Activated naive CD8-positive, alpha-beta T cell treated with anti-CD3 and anti-CD28 coated beads, Interleukin-2, amount 10 ng/mL, durations not matched to agents 7 days and 5 days (primary cell): ENCODE measurements around the gene CCDC185. TPM values are rescaled to one million over a fixed set of nuclear protein-coding genes. Genes with fewer than 3 reads are reported as not detected.

Experiments
- ATAC-seq: fragments of 150-1000 bp; cut with Tn5 transposase; one replicate; pipeline ENCODE4 v1.10.0; 2021; ENCODE audit warnings: low read depth, moderate library complexity
- POLR2A ChIA-PET: fragments of 350-600 bp; sonication (Branson Sonifier 250); formaldehyde crosslinking; loops from one replicate; lab custom pipeline; 2021; ENCODE audit warnings: antibody characterized with exemption; lab: Charles Lee
- DNase-seq: peaks from one replicate; pipeline ENCODE4 v3.0.0; 2021
- H3K27ac Mint-ChIP-seq: one replicate; pipeline ENCODE4 v1.8.0; 2022; ENCODE audit warnings: mild to moderate bottlenecking, mixed read lengths
- H3K27me3 Mint-ChIP-seq: one replicate; pipeline ENCODE4 v1.8.0; 2022; ENCODE audit warnings: mild to moderate bottlenecking, moderate library complexity, mixed read lengths
- H3K36me3 Mint-ChIP-seq: one replicate; pipeline ENCODE4 v1.8.0; 2021; ENCODE audit warnings: mild to moderate bottlenecking, mixed read lengths
- H3K4me1 Mint-ChIP-seq: one replicate; pipeline ENCODE4 v1.8.0; 2021; ENCODE audit warnings: mixed read lengths
- H3K4me3 Mint-ChIP-seq: one replicate; pipeline ENCODE4 v1.8.0; 2022; ENCODE audit warnings: mild to moderate bottlenecking, moderate library complexity, mixed read lengths
- H3K9me3 Mint-ChIP-seq: one replicate; pipeline ENCODE4 v1.8.0; 2021; ENCODE audit warnings: mixed read lengths
- total RNA-seq, 2 experiments: library from RNA; stranded (reverse); gene quantifications; one replicate each; pipeline ENCODE4 v1.2.3, GENCODE V29; 2021

Gene CCDC185
- not detected for total RNA-seq

- no peak within 1 kb of the TSS for H3K27ac Mint-ChIP-seq
- H3K4me3 Mint-ChIP-seq, result no peak within 1 kb of the TSS
- H3K36me3 Mint-ChIP-seq, result no peaks in the 10 kb centered on the region
- ATAC-seq (no peak), DNase-seq (no peak)
- H3K9me3 Mint-ChIP-seq, result peaks cover 2% of the 10 kb centered on the region
- POLR2A ChIA-PET, result no interaction called here
- H3K27me3 Mint-ChIP-seq, result peaks cover 22% of the 10 kb centered on the region
- H3K4me1 Mint-ChIP-seq, result no peaks in the 10 kb centered on the region
Observed at GRCh38 chr1:223393275-223394214, at the start of gene CCDC185. TSS of gene CCDC185 (plus strand) at chr1:223393415. CDS start at chr1:223393476, 61 bp downstream.

GRCh38 chr1:223343692-223344091 is 49.5 kb upstream of the CCDC185 start:
- DNase-seq (no peak), ATAC-seq (no peak)
- no peaks in the 10 kb centered on the region for H3K9me3 Mint-ChIP-seq
- peaks cover 2% of the 10 kb centered on the region for H3K27me3 Mint-ChIP-seq
- H3K27ac Mint-ChIP-seq, result no peak overlapping the region
- no peak overlapping the region for H3K4me3 Mint-ChIP-seq
- H3K4me1 Mint-ChIP-seq, result no peaks in the 10 kb centered on the region
- no peaks in the 10 kb centered on the region for H3K36me3 Mint-ChIP-seq
- POLR2A ChIA-PET, result no interaction called here

GRCh38 chr1:223344491-223344890 is 48.7 kb upstream of the CCDC185 start:
- no peak overlapping the region for H3K4me3 Mint-ChIP-seq
- no peaks in the 10 kb centered on the region for H3K9me3 Mint-ChIP-seq

GRCh38 chr1:223345720-223346119 is 47.5 kb upstream of the CCDC185 start:
- no peak overlapping the region for H3K27ac Mint-ChIP-seq
- DNase-seq, result no peak
- H3K9me3 Mint-ChIP-seq, result no peaks in the 10 kb centered on the region
- H3K36me3 Mint-ChIP-seq, result no peaks in the 10 kb centered on the region
- no peaks in the 10 kb centered on the region for H3K4me1 Mint-ChIP-seq
- H3K27me3 Mint-ChIP-seq, result peaks cover 2% of the 10 kb centered on the region
- POLR2A ChIA-PET, result no interaction called here
- ATAC-seq, result no peak
- no peak overlapping the region for H3K4me3 Mint-ChIP-seq

More at GRCh38 chr1:223344491-223344890, 48.7 kb upstream of the CCDC185 start:
- H3K36me3 Mint-ChIP-seq, result no peaks in the 10 kb centered on the region
- POLR2A ChIA-PET, result no interaction called here
- no peak overlapping the region for H3K27ac Mint-ChIP-seq
- no peak for DNase-seq
- H3K4me1 Mint-ChIP-seq, result no peaks in the 10 kb centered on the region
- peaks cover 2% of the 10 kb centered on the region for H3K27me3 Mint-ChIP-seq
- no peak for ATAC-seq

- no peak for ATAC-seq
- Mint-ChIP-seq H3K9me3 (no peaks in the 10 kb centered on the region), H3K27ac (no peak overlapping the region)
Observed at GRCh38 chr1:223346311-223346710, 46.9 kb upstream of the CCDC185 start.

GRCh38 chr1:223347583-223347982 is 45.6 kb upstream of the CCDC185 start:
- Mint-ChIP-seq H3K9me3 (no peaks in the 10 kb centered on the region), H3K4me1 (no peaks in the 10 kb centered on the region), H3K4me3 (no peak overlapping the region), H3K27ac (no peak overlapping the region), H3K36me3 (no peaks in the 10 kb centered on the region), H3K27me3 (peaks cover 2% of the 10 kb centered on the region)
- DNase-seq (no peak), ATAC-seq (no peak)
- POLR2A ChIA-PET, result no interaction called here

More at GRCh38 chr1:223346311-223346710, 46.9 kb upstream of the CCDC185 start:
- Mint-ChIP-seq H3K4me1 (no peaks in the 10 kb centered on the region), H3K27me3 (peaks cover 2% of the 10 kb centered on the region), H3K36me3 (no peaks in the 10 kb centered on the region), H3K4me3 (no peak overlapping the region)
- no peak for DNase-seq
- POLR2A ChIA-PET, result no interaction called here

GRCh38 chr1:223348439-223348838 is 44.8 kb upstream of the CCDC185 start:
- no peak for ATAC-seq
- Mint-ChIP-seq H3K4me3 (no peak overlapping the region), H3K27me3 (peaks cover 4% of the 10 kb centered on the region), H3K36me3 (no peaks in the 10 kb centered on the region), H3K9me3 (no peaks in the 10 kb centered on the region), H3K4me1 (no peaks in the 10 kb centered on the region), H3K27ac (no peak overlapping the region)
- DNase-seq, result no peak
- POLR2A ChIA-PET, result no interaction called here

- Mint-ChIP-seq H3K4me3 (no peak overlapping the region), H3K9me3 (no peaks in the 10 kb centered on the region), H3K36me3 (no peaks in the 10 kb centered on the region), H3K27ac (no peak overlapping the region), H3K4me1 (no peaks in the 10 kb centered on the region), H3K27me3 (peaks cover 3% of the 10 kb centered on the region)
- DNase-seq (no peak), ATAC-seq (no peak)
- POLR2A ChIA-PET, result no interaction called here
Observed at GRCh38 chr1:223349241-223349640, 44.0 kb upstream of the CCDC185 start.

GRCh38 chr1:223350361-223350908 is 42.8 kb upstream of the CCDC185 start:
- POLR2A ChIA-PET, result no interaction called here
- Mint-ChIP-seq H3K27me3 (peaks cover 3% of the 10 kb centered on the region), H3K27ac (no peak overlapping the region), H3K36me3 (no peaks in the 10 kb centered on the region), H3K9me3 (no peaks in the 10 kb centered on the region), H3K4me3 (no peak overlapping the region), H3K4me1 (no peaks in the 10 kb centered on the region)
- no peak for ATAC-seq
- DNase-seq, result no peak

GRCh38 chr1:223352944-223353343 is 40.3 kb upstream of the CCDC185 start:
- H3K9me3 Mint-ChIP-seq, result no peaks in the 10 kb centered on the region
- no peaks in the 10 kb centered on the region for H3K4me1 Mint-ChIP-seq
- H3K27ac Mint-ChIP-seq, result no peak overlapping the region
- POLR2A ChIA-PET, result no interaction called here
- H3K27me3 Mint-ChIP-seq, result peaks cover 3% of the 10 kb centered on the region
- H3K36me3 Mint-ChIP-seq, result no peaks in the 10 kb centered on the region
- ATAC-seq (no peak), DNase-seq (no peak)
- no peak overlapping the region for H3K4me3 Mint-ChIP-seq

GRCh38 chr1:223353939-223354338 is 39.3 kb upstream of the CCDC185 start:
- H3K27me3 Mint-ChIP-seq, result peaks cover 7% of the 10 kb centered on the region
- H3K36me3 Mint-ChIP-seq, result no peaks in the 10 kb centered on the region
- no peaks in the 10 kb centered on the region for H3K4me1 Mint-ChIP-seq
- ATAC-seq (no peak), DNase-seq (no peak)
- H3K4me3 Mint-ChIP-seq, result no peak overlapping the region
- H3K9me3 Mint-ChIP-seq, result no peaks in the 10 kb centered on the region
- POLR2A ChIA-PET, result no interaction called here
- no peak overlapping the region for H3K27ac Mint-ChIP-seq

GRCh38 chr1:223355699-223356098 is 37.5 kb upstream of the CCDC185 start:
- ATAC-seq (no peak), DNase-seq (no peak)
- Mint-ChIP-seq H3K27me3 (peaks cover 19% of the 10 kb centered on the region), H3K36me3 (no peaks in the 10 kb centered on the region), H3K9me3 (no peaks in the 10 kb centered on the region), H3K4me3 (no peak overlapping the region), H3K27ac (no peak overlapping the region), H3K4me1 (no peaks in the 10 kb centered on the region)
- POLR2A ChIA-PET, result no interaction called here

GRCh38 chr1:223358826-223359225 is 34.4 kb upstream of the CCDC185 start:
- POLR2A ChIA-PET, result no interaction called here
- ATAC-seq (no peak), DNase-seq (no peak)
- Mint-ChIP-seq H3K9me3 (no peaks in the 10 kb centered on the region), H3K4me1 (peaks cover 6% of the 10 kb centered on the region), H3K36me3 (no peaks in the 10 kb centered on the region), H3K27me3 (peaks cover 41% of the 10 kb centered on the region), H3K27ac (no peak overlapping the region), H3K4me3 (no peak overlapping the region)
